H1 (cell line): Measurements from ENCODE around the gene DNMT3L. TPM values are rescaled to one million over a fixed set of nuclear protein-coding genes. Genes with fewer than 3 reads are reported as not detected.

Source experiments
- CTCF ChIA-PET: fragments of 300-600 bp; sonication (Branson Sonifier 250); formaldehyde crosslinking; loops from one replicate; lab custom pipeline; 2021; ENCODE audit not compliant: partially characterized antibody; lab: Charles Lee
- POLR2A ChIA-PET: fragments of 300-600 bp; sonication (Branson Sonifier 250); formaldehyde crosslinking; loops from one replicate; lab custom pipeline; 2021; ENCODE audit warnings: inconsistent platforms; ENCODE audit not compliant: partially characterized antibody; lab: Charles Lee
- DNase-seq, 2 experiments: peaks; one replicate each; pipeline versions ENCODE4 v3.0.0 to v3.0.0-alpha.2; 2010 to 2022; ENCODE audit warnings: low spot score in 2 of 2, low read depth in 1 of 2, mixed read lengths in 1 of 2
- FAIRE-seq: peaks from 2 replicates; lab custom pipeline; 2011; peaks lifted over from hg19 to GRCh38; lab: Jason Lieb, UNC
- H2AFZ ChIP-seq: 2 replicates; pipeline ENCODE4 v1.8.1; 2012; ENCODE audit warnings: low read length, inconsistent platforms
- H2AK5ac ChIP-seq: 2 replicates; pipeline ENCODE4 v1.6.1; 2013; ENCODE audit warnings: low read depth, low read length
- H2BK120ac ChIP-seq: replicated peaks from 2 replicates; pipeline ENCODE3; 2013; ENCODE audit warnings: low read depth, low read length, inconsistent platforms
- H2BK12ac ChIP-seq: 2 replicates; pipeline ENCODE4 v1.6.1; 2013; ENCODE audit warnings: low read depth, low read length
- H2BK15ac ChIP-seq: 2 replicates; pipeline ENCODE4 v1.6.1; 2013; ENCODE audit warnings: low read length
- H2BK20ac ChIP-seq: 2 replicates; pipeline ENCODE4 v1.6.1; 2013; ENCODE audit warnings: low read length
- H2BK5ac ChIP-seq: 2 replicates; pipeline ENCODE4 v1.6.1; 2013; ENCODE audit warnings: low read depth, low read length
- H3K14ac ChIP-seq: 2 replicates; pipeline ENCODE4 v1.6.1; 2013; ENCODE audit warnings: inconsistent platforms; ENCODE audit not compliant: insufficient read length
- H3K18ac ChIP-seq: 2 replicates; pipeline ENCODE4 v1.6.1; 2013; ENCODE audit warnings: low read length; ENCODE audit errors: extremely low read depth
- H3K23ac ChIP-seq: 2 replicates; pipeline ENCODE4 v1.6.1; 2013; ENCODE audit warnings: inconsistent platforms; ENCODE audit not compliant: insufficient read length
- H3K23me2 ChIP-seq: 2 replicates; pipeline ENCODE4 v1.6.1; 2013; ENCODE audit warnings: low read depth, low read length
- H3K27ac ChIP-seq: 2 replicates; pipeline ENCODE4 v1.6.1; 2011; ENCODE audit warnings: low read depth, low read length, inconsistent platforms
- H3K27me3 ChIP-seq, 4 experiments: replicated peaks in 1 of 4; 1 replicate in 1 of 4; 2 replicates in 3 of 4; pipeline versions ENCODE4 v1.6.1 to v1.8.1; 2011 to 2013; ENCODE audit warnings: low read length in 3 of 4, mild to moderate bottlenecking in 3 of 4, inconsistent platforms in 2 of 4, mixed read lengths in 2 of 4, moderate library complexity in 1 of 4; ENCODE audit not compliant: control insufficient read depth in 3 of 4, insufficient read depth in 3 of 4; ENCODE audit errors: extremely low read depth in 1 of 4
- H3K36me3 ChIP-seq, 4 experiments: 2 replicates each; pipeline versions ENCODE4 v1.6.1 to v1.8.1; 2011 to 2013; ENCODE audit warnings: mild to moderate bottlenecking in 4 of 4, low read length in 3 of 4, moderate library complexity in 2 of 4, control low read depth in 1 of 4, inconsistent platforms in 1 of 4; ENCODE audit not compliant: insufficient read depth in 4 of 4, control insufficient read depth in 2 of 4
- H3K4ac ChIP-seq: replicated peaks from 2 replicates; pipeline ENCODE3; 2013; ENCODE audit warnings: low read length, low read depth, mixed read lengths, inconsistent platforms; ENCODE audit not compliant: insufficient read length
- H3K4me1 ChIP-seq, 4 experiments: replicated peaks in 1 of 4; 1 replicate in 1 of 4; 2 replicates in 3 of 4; pipeline versions ENCODE4 v1.6.1 to v1.8.1; 2011 to 2013; ENCODE audit warnings: low read length in 3 of 4, inconsistent platforms in 2 of 4, mixed read lengths in 1 of 4; ENCODE audit not compliant: insufficient read depth in 4 of 4, control insufficient read depth in 3 of 4
- H3K4me2 ChIP-seq, 2 experiments: 2 replicates each; pipeline versions ENCODE4 v1.6.1 to v1.8.1; 2011 to 2013; ENCODE audit warnings: low read depth in 2 of 2, low read length in 2 of 2, control low read depth in 1 of 2, inconsistent platforms in 1 of 2, mild to moderate bottlenecking in 1 of 2; ENCODE audit not compliant: insufficient read depth in 1 of 2
- H3K4me3 ChIP-seq, 4 experiments: fragments of 200-600, 300-600 bp in 1 of 4; sonication (generic), shearing (Covaris generic), sonication (Bioruptor Twin) in 1 of 4; 2 replicates each; pipeline versions ENCODE4 v1.5.1 to v1.8.1; 2011 to 2016; ENCODE audit warnings: low read length in 4 of 4, low read depth in 3 of 4, control low read depth in 2 of 4, inconsistent platforms in 2 of 4, mild to moderate bottlenecking in 2 of 4, mixed read lengths in 1 of 4, moderate library complexity in 1 of 4; ENCODE audit not compliant: insufficient read depth in 2 of 4; ENCODE audit errors: extremely low read depth in 1 of 4
- H3K56ac ChIP-seq: replicated peaks from 2 replicates; pipeline ENCODE3; 2013; ENCODE audit warnings: low read depth, mild to moderate bottlenecking, mixed read lengths, low read length, inconsistent platforms; ENCODE audit not compliant: insufficient read length
- H3K79me1 ChIP-seq: 2 replicates; pipeline ENCODE4 v1.6.1; 2013; ENCODE audit warnings: low read depth, low read length, control low read depth
- H3K79me2 ChIP-seq, 2 experiments: 2 replicates each; pipeline versions ENCODE4 v1.6.1 to v1.8.1; 2012 to 2013; ENCODE audit warnings: low read length in 2 of 2, mild to moderate bottlenecking in 2 of 2, inconsistent platforms in 1 of 2; ENCODE audit not compliant: insufficient read depth in 2 of 2, control insufficient read depth in 1 of 2
- H3K9ac ChIP-seq, 4 experiments: replicated peaks in 1 of 4; 1 replicate in 1 of 4; 2 replicates in 3 of 4; pipeline versions ENCODE4 v1.6.1 to v1.8.1; 2011 to 2013; ENCODE audit warnings: low read depth in 3 of 4, low read length in 3 of 4, control low read depth in 2 of 4, mild to moderate bottlenecking in 2 of 4, moderate library complexity in 2 of 4, inconsistent platforms in 1 of 4; ENCODE audit errors: extremely low read depth in 1 of 4
- H3K9me3 ChIP-seq, 2 experiments: 2 replicates each; pipeline versions ENCODE4 v1.6.1 to v1.8.1; 2012 to 2013; ENCODE audit warnings: mild to moderate bottlenecking in 2 of 2, moderate library complexity in 2 of 2, control low read depth in 1 of 2, inconsistent platforms in 1 of 2, low read depth in 1 of 2, low read length in 1 of 2, mixed read lengths in 1 of 2; ENCODE audit not compliant: insufficient read depth in 2 of 2
- H4K20me1 ChIP-seq, 2 experiments: replicated peaks in 1 of 2; 2 replicates each; pipeline versions ENCODE3 to v1.8.1; 2011 to 2013; ENCODE audit warnings: inconsistent platforms in 2 of 2, low read length in 2 of 2, mild to moderate bottlenecking in 1 of 2; ENCODE audit not compliant: insufficient read depth in 2 of 2, control insufficient read depth in 1 of 2
- H4K5ac ChIP-seq: 2 replicates; pipeline ENCODE4 v1.6.1; 2013; ENCODE audit warnings: low read length, low read depth, mixed read lengths, inconsistent platforms; ENCODE audit not compliant: insufficient read length
- H4K8ac ChIP-seq: 2 replicates; pipeline ENCODE4 v1.8.0; 2013; ENCODE audit warnings: mild to moderate bottlenecking, moderate library complexity, low read length, inconsistent platforms; ENCODE audit not compliant: insufficient read depth; ENCODE audit errors: extremely low read depth
- H4K91ac ChIP-seq: replicated peaks from 2 replicates; pipeline ENCODE3; 2013; ENCODE audit warnings: low read length, mixed read lengths, inconsistent platforms; ENCODE audit not compliant: insufficient read length
- SP1 ChIP-seq: IDR thresholded peaks from 2 replicates; pipeline ENCODE4 v1.6.1; 2011; ENCODE audit warnings: low read depth, low read length
- SP2 ChIP-seq: IDR thresholded peaks from 2 replicates; pipeline ENCODE4 v1.6.1; 2012; ENCODE audit warnings: mild to moderate bottlenecking, low read length, inconsistent platforms
- TBP ChIP-seq: IDR thresholded peaks from 2 replicates; pipeline ENCODE4 v1.6.1; 2011; ENCODE audit warnings: low read depth, low read length, improper control_type of control experiment
- WGBS, 2 experiments: shearing (Covaris generic) in 1 of 2; methylation state at CpG; one replicate each; pipeline versions ENCODE4 v1.1.6 to v1.1.7; 2013 to 2015; ENCODE audit warnings: low lambda C conversion rate in 2 of 2, mixed read lengths in 2 of 2, inconsistent platforms in 1 of 2, low coverage in 1 of 2, missing lambda C conversion rate in 1 of 2; ENCODE audit not compliant: insufficient replicate concordance in 2 of 2, insufficient coverage in 1 of 2, insufficient read length in 1 of 2; ENCODE audit errors: extremely low coverage in 1 of 2, missing lambda C conversion rate in 1 of 2; 5-methylcytosine and 5-hydroxymethylcytosine counted together
- polyA plus RNA-seq, 7 experiments: library from polyadenylated mRNA; depleted of rRNA in 3 of 7; stranded (reverse) in 5 of 7; unstranded in 2 of 7; fragments of >200 nt in 5 of 7; fragments of 200-250 nt in 2 of 7; gene quantifications; 1 replicate in 5 of 7; 2 replicates in 1 of 7; 4 replicates in 1 of 7; pipeline versions ENCODE4 v1.2.1 to v1.2.3, GENCODE V29; 2011 to 2013; ENCODE audit warnings: missing spikeins in 2 of 7, mixed read lengths in 2 of 7
- total RNA-seq: library from RNA; stranded (reverse); fragmentation: NEBNext Ultra II Directional; extraction: Animal tissue kit (Norgen Biotek cat#: 25700); gene quantifications from 2 replicates; pipeline ENCODE4 v1.2.1, GENCODE V29; 2021

DNMT3L gene
- total and polyA plus RNA-seq, 2 of the 8 experiments (the other 6 are each of a cell fraction or from before 2014, with no cell fraction given): 0.06 TPM; not detected in 1

DNA sequence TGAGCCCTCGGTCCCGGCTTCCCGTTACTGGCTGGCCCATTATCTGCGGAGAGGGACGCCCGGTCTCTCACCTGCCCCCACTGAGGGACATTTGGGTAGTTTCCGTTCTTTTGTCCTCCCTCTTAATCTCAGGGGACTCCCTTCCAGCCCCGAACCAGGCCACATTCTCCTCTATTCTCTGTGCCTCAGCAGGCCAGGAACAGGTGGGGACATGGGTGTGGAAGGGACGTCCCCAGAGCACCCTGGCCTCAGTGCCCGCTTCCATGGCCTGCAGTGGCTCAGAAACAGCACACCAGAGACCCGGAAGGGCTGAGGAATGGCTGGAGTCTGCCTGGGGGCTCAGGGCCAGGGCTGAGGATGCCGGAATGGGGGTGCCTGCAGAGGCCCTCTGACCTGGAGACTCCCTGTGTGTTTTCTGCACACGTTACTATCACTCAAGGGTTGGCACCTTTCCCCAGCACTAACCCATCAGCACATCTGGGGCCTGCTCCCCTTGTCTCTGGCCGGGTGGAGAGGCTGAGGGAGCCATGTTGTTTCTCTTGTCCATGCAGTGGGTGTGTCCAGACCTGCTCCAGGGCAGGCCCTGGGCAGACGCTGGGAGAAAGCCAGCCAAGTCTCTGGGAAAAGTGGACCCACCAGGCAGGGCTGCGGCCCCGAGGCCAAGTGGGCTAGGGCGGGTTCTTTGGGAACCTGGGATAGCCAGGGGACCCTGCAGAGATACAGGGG lies 10.0 kb upstream of the DNMT3L start:
- Histone ChIP-seq H2AFZ (peak overlapping the region; percentile 22; the same call in 1 of the 2 replicates), H4K5ac (no peak overlapping the region), H2BK12ac (0 out of 2 replicates have a peak overlapping the region, but pooled peaks have one; percentile 17), H3K23me2 (no peaks in the 10 kb centered on the region; the same call in 1 of the 2 replicates), H3K9me3 (no peaks in the 10 kb centered on the region), H4K8ac (peak overlapping the region; percentile 57), H3K36me3 (no peaks in the 10 kb centered on the region), H3K23ac (no peak overlapping the region), H3K4me1 (no peaks in the 10 kb centered on the region; a peak in 2 of 7 replicates), H3K4ac (peak overlapping the region; percentile 38), H2BK5ac (no peak overlapping the region), H4K91ac (no peak overlapping the region), H3K27me3 (no peaks in the 10 kb centered on the region), H3K9ac (no peak overlapping the region), H2AK5ac (no peak overlapping the region), H4K20me1 (no peaks in the 10 kb centered on the region), H3K56ac (no peak overlapping the region), H3K79me1 (no peaks in the 10 kb centered on the region), H2BK120ac (no peak overlapping the region), H3K4me2 (no peak overlapping the region), H3K18ac (no peak overlapping the region), H3K27ac (no peak overlapping the region), H3K79me2 (no peaks in the 10 kb centered on the region), H2BK20ac (no peak overlapping the region), H2BK15ac (no peak overlapping the region), H3K4me3 (no peak overlapping the region), H3K14ac (no peak overlapping the region)
- POLR2A ChIA-PET: no interaction called here
- CTCF ChIA-PET: interaction anchor here (1.7 kb wide), 1 partner anchor 26 kb away, joined by 7 read pairs; no protein-coding TSS in a partner anchor
- WGBS, 2 experiments: 85% methylated on average over 17 of the region's 18 CpGs; no CpG with 5 or more reads in 1 of the 2 experiments
- DNase-seq (no peak), FAIRE-seq (no peak)
- no peak for TF ChIP-seq SP2
- TF ChIP-seq SP1: no peak
- no peak for TF ChIP-seq TBP
